H9 (cell line): ENCODE data around the gene WWC2. TPM values are rescaled to one million over a fixed set of nuclear protein-coding genes. Genes with fewer than 3 reads are reported as not detected.

ENCODE experiments used
- DNase-seq: peaks from one replicate; pipeline ENCODE4 v3.0.0-alpha.2; 2017
- H2AFZ ChIP-seq: one replicate; pipeline ENCODE4 v1.6.1; 2013; ENCODE audit warnings: mild to moderate bottlenecking, low read length, control low read depth, moderate library complexity
- H2AK5ac ChIP-seq: 2 replicates; pipeline ENCODE4 v1.6.1; 2013; ENCODE audit warnings: low read length, control low read depth, mixed read lengths; ENCODE audit not compliant: insufficient read length
- H2BK120ac ChIP-seq: one replicate; pipeline ENCODE4 v1.6.1; 2013; ENCODE audit warnings: low read depth, mild to moderate bottlenecking, low read length, control low read depth, inconsistent platforms; ENCODE audit not compliant: poor library complexity, severe bottlenecking
- H2BK12ac ChIP-seq: 2 replicates; pipeline ENCODE4 v1.6.1; 2013; ENCODE audit warnings: low read length, control low read depth, mixed read lengths, low read depth; ENCODE audit not compliant: insufficient read length
- H2BK15ac ChIP-seq: 2 replicates; pipeline ENCODE4 v1.6.1; 2013; ENCODE audit warnings: low read depth, low read length, control low read depth
- H2BK20ac ChIP-seq: one replicate; pipeline ENCODE4 v1.6.1; 2013; ENCODE audit warnings: low read depth, mild to moderate bottlenecking, low read length, control low read depth, inconsistent platforms; ENCODE audit not compliant: poor library complexity, severe bottlenecking
- H2BK5ac ChIP-seq: 2 replicates; pipeline ENCODE4 v1.6.1; 2013; ENCODE audit warnings: low read length, control low read depth, mixed read lengths; ENCODE audit not compliant: insufficient read length
- H3K14ac ChIP-seq: 2 replicates; pipeline ENCODE4 v1.6.1; 2013; ENCODE audit warnings: low read length, control low read depth; ENCODE audit not compliant: insufficient read depth
- H3K18ac ChIP-seq: 2 replicates; pipeline ENCODE4 v1.6.1; 2013; ENCODE audit warnings: low read depth, mild to moderate bottlenecking, mixed read lengths, low read length, control low read depth; ENCODE audit not compliant: insufficient read length
- H3K23ac ChIP-seq: 2 replicates; pipeline ENCODE4 v1.6.1; 2013; ENCODE audit warnings: low read length, control low read depth, mixed read lengths, low read depth; ENCODE audit not compliant: insufficient read length
- H3K23me2 ChIP-seq: 2 replicates; pipeline ENCODE4 v1.6.1; 2013; ENCODE audit warnings: low read depth, mild to moderate bottlenecking, mixed read lengths, low read length, control low read depth; ENCODE audit not compliant: insufficient read length, poor library complexity, severe bottlenecking
- H3K27ac ChIP-seq: 2 replicates; pipeline ENCODE4 v1.5.1; 2013; ENCODE audit warnings: low read length, control low read depth, mixed read lengths, low read depth; ENCODE audit not compliant: insufficient read length
- H3K27me3 ChIP-seq: 2 replicates; pipeline ENCODE4 v1.6.1; 2013; ENCODE audit warnings: low read length, control low read depth, inconsistent platforms; ENCODE audit not compliant: insufficient read depth
- H3K4ac ChIP-seq: 2 replicates; pipeline ENCODE4 v1.6.1; 2013; ENCODE audit warnings: low read depth, mild to moderate bottlenecking, control low read depth, inconsistent platforms, low read length, moderate library complexity
- H3K4me1 ChIP-seq: 2 replicates; pipeline ENCODE4 v1.6.1; 2013; ENCODE audit warnings: low read length, control low read depth, inconsistent platforms; ENCODE audit not compliant: insufficient read depth
- H3K4me2 ChIP-seq: 2 replicates; pipeline ENCODE4 v1.6.1; 2013; ENCODE audit warnings: low read length, control low read depth, mixed read lengths; ENCODE audit not compliant: insufficient read length, insufficient read depth
- H3K56ac ChIP-seq: 2 replicates; pipeline ENCODE4 v1.6.1; 2013; ENCODE audit warnings: low read depth, mild to moderate bottlenecking, mixed read lengths, low read length, control low read depth; ENCODE audit not compliant: insufficient read length
- H3K79me1 ChIP-seq: 2 replicates; pipeline ENCODE4 v1.6.1; 2013; ENCODE audit warnings: low read depth, mild to moderate bottlenecking, moderate library complexity, low read length, control low read depth, inconsistent platforms; ENCODE audit not compliant: insufficient read depth, poor library complexity, severe bottlenecking
- H3K79me2 ChIP-seq: 2 replicates; pipeline ENCODE4 v1.6.1; 2013; ENCODE audit warnings: low read length, control low read depth, inconsistent platforms; ENCODE audit not compliant: insufficient read depth
- H3K9ac ChIP-seq: 2 replicates; pipeline ENCODE4 v1.6.1; 2013; ENCODE audit warnings: low read length, control low read depth, mixed read lengths; ENCODE audit not compliant: insufficient read length; ENCODE audit errors: extremely low read depth
- H3K9me3 ChIP-seq: one replicate; pipeline ENCODE4 v1.6.1; 2013; ENCODE audit warnings: low read depth, low read length, inconsistent platforms; ENCODE audit not compliant: control insufficient read depth
- H3T11ph ChIP-seq: one replicate; pipeline ENCODE4 v1.6.1; 2013; ENCODE audit warnings: mild to moderate bottlenecking, low read length, control low read depth, inconsistent platforms
- H4K20me1 ChIP-seq: one replicate; pipeline ENCODE4 v1.6.1; 2013; ENCODE audit not compliant: control insufficient read depth, insufficient read length, insufficient read depth
- H4K5ac ChIP-seq: 2 replicates; pipeline ENCODE4 v1.6.1; 2013; ENCODE audit warnings: low read depth, mild to moderate bottlenecking, mixed read lengths, low read length, control low read depth; ENCODE audit not compliant: insufficient read length
- H4K8ac ChIP-seq: replicated peaks from 2 replicates; pipeline ENCODE4 v1.6.1; 2013; ENCODE audit warnings: low read length, control low read depth, mixed read lengths, low read depth; ENCODE audit not compliant: insufficient read length
- H4K91ac ChIP-seq: 2 replicates; pipeline ENCODE4 v1.6.1; 2013; ENCODE audit warnings: low read depth, mild to moderate bottlenecking, moderate library complexity, mixed read lengths, low read length, control low read depth; ENCODE audit not compliant: insufficient read length
- H3K27ac Mint-ChIP-seq, 3 experiments: 2 replicates in 2 of 3; 3 replicates in 1 of 3; pipeline ENCODE4 v1.8.0; 2020 to 2021; ENCODE audit warnings: mixed read lengths in 3 of 3, mild to moderate bottlenecking in 1 of 3, moderate library complexity in 1 of 3
- H3K27me3 Mint-ChIP-seq: 2 replicates; pipeline ENCODE4 v1.8.0; 2021; ENCODE audit warnings: low read depth, mild to moderate bottlenecking, moderate library complexity, mixed read lengths
- H3K36me3 Mint-ChIP-seq, 3 experiments: 2 replicates in 2 of 3; 3 replicates in 1 of 3; pipeline ENCODE4 v1.8.0; 2020 to 2021; ENCODE audit warnings: low read depth in 3 of 3, mixed read lengths in 3 of 3; ENCODE audit not compliant: insufficient read depth in 1 of 3
- H3K4me1 Mint-ChIP-seq, 2 experiments: 2 replicates each; pipeline ENCODE4 v1.8.0; 2020; ENCODE audit warnings: mixed read lengths in 2 of 2
- H3K4me3 Mint-ChIP-seq, 2 experiments: 2 replicates in 1 of 2; 3 replicates in 1 of 2; pipeline ENCODE4 v1.8.0; 2020 to 2021; ENCODE audit warnings: mild to moderate bottlenecking in 2 of 2, mixed read lengths in 2 of 2, moderate library complexity in 1 of 2
- H3K9me3 Mint-ChIP-seq, 2 experiments: 2 replicates in 1 of 2; 3 replicates in 1 of 2; pipeline ENCODE4 v1.8.0; 2020; ENCODE audit warnings: mild to moderate bottlenecking in 2 of 2, mixed read lengths in 2 of 2, moderate library complexity in 1 of 2
- WGBS: extraction: QIAGEN DNeasy Blood & Tissue Kit; methylation state at CpG from one replicate; pipeline ENCODE4 v1.1.7; 2013; ENCODE audit warnings: missing lambda C conversion rate, low lambda C conversion rate, mixed read lengths; ENCODE audit not compliant: insufficient read length; ENCODE audit errors: extremely low coverage; 5-methylcytosine and 5-hydroxymethylcytosine counted together
- total RNA-seq: library from RNA; stranded (reverse); gene quantifications from 2 replicates; pipeline ENCODE4 v1.2.1, GENCODE V29; 2021
- TF ChIP-seq, protein P1 (sequence below): fragments of 200-600 bp; sonication (generic); conservative IDR thresholded peaks from 3 replicates; pipeline ENCODE4 v1.8.0; 2021; ENCODE audit warnings: antibody characterized with exemption, mild to moderate bottlenecking

Gene WWC2
- total RNA-seq, 1 experiment from 2014 or later = 106 TPM

DNA sequence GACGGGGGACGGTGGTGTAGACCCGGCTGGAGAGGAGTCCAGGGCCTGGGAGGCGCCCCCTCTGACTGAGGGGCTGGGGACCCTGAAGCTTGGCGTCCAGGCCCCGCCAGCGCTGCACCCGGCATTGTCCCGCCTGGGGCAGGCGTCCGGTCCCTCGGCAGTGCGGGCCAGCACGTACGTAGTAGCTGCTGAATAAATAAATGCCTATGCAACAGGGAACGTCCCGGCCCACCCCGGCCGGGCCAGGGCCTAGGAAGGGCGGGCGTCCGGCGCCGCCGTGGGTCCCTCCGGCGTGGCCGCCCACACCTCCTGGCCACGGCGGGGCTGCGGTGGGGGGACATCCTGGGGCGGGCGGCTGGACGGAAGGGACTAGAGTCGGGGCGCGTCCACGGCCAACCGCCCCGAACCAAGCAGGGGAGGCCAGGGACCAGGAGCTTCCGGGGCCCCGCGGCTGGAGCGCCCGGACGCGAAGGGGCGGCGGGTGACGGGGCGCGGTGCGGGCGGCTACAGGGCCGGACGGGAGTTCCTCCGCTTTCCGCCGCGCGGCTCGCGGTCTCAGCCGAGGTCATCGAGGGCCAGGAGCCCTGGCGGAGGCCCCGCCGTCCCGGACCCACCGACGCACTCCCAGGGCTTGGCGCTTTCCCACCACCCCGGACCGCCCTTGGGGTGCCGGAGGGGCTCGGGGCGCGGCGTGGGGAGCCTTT is 886 bp upstream of the WWC2 start:
- Histone ChIP-seq H3K27me3 (no peaks in the 10 kb centered on the region), H3K9me3 (no peaks in the 10 kb centered on the region), H3K23ac (no peak overlapping the region), H4K91ac (peak overlapping the region; percentile 78), H3K9ac (peak overlapping the region; percentile 35), H3K4ac (peak overlapping the region; percentile 16; the same call in 1 of the 2 replicates), H2AFZ (no peak overlapping the region), H3K14ac (peak overlapping the region; percentile 67), H3K56ac (no peak overlapping the region), H3K18ac (peak overlapping the region; percentile 87), H2AK5ac (no peak overlapping the region), H3K79me1 (no peaks in the 10 kb centered on the region), H3K27ac (peak overlapping the region; percentile 83), H3K79me2 (peaks cover 25% of the 10 kb centered on the region; the same call in 1 of the 2 replicates), H2BK12ac (peak overlapping the region; percentile 26), H2BK20ac (no peak overlapping the region), H2BK5ac (peak overlapping the region; percentile 91), H3T11ph (no peak overlapping the region), H2BK120ac (peak overlapping the region; percentile 71), H4K8ac (no peak overlapping the region), H3K4me1 (peaks cover 6% of the 10 kb centered on the region; the same call in 1 of the 2 replicates), H3K23me2 (peaks cover 16% of the 10 kb centered on the region), H3K4me2 (peak overlapping the region; percentile 71), H2BK15ac (no peak overlapping the region), H4K5ac (no peak overlapping the region), H4K20me1 (no peaks in the 10 kb centered on the region)
- H3K4me3 Mint-ChIP-seq = peak overlapping the region; percentile 79 to 90
- H3K4me1 Mint-ChIP-seq = peaks cover 42 to 48% of the 10 kb centered on the region in 2 experiments
- H3K9me3 Mint-ChIP-seq = no peaks in the 10 kb centered on the region
- TF ChIP-seq, protein P1, sequence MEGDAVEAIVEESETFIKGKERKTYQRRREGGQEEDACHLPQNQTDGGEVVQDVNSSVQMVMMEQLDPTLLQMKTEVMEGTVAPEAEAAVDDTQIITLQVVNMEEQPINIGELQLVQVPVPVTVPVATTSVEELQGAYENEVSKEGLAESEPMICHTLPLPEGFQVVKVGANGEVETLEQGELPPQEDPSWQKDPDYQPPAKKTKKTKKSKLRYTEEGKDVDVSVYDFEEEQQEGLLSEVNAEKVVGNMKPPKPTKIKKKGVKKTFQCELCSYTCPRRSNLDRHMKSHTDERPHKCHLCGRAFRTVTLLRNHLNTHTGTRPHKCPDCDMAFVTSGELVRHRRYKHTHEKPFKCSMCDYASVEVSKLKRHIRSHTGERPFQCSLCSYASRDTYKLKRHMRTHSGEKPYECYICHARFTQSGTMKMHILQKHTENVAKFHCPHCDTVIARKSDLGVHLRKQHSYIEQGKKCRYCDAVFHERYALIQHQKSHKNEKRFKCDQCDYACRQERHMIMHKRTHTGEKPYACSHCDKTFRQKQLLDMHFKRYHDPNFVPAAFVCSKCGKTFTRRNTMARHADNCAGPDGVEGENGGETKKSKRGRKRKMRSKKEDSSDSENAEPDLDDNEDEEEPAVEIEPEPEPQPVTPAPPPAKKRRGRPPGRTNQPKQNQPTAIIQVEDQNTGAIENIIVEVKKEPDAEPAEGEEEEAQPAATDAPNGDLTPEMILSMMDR = no peak
- no CpG with 5 or more reads among the region's 79 CpGs for WGBS
- H3K27me3 Mint-ChIP-seq = no peaks in the 10 kb centered on the region
- peaks cover 0 to 3% (median 0%) of the 10 kb centered on the region in 3 experiments; a peak in 2 of 7 replicates for H3K36me3 Mint-ChIP-seq
- peak; percentile 65 for DNase-seq
- H3K27ac Mint-ChIP-seq = peak overlapping the region; percentile 91 to 99 (median 94)
